AG04450 (cell line): ENCODE measurements around the gene MBD2. TPM values are rescaled to one million over a fixed set of nuclear protein-coding genes. Genes with fewer than 3 reads are reported as not detected.

Experiments
- CTCF ChIA-PET: fragments of 300-600, 350-600 bp; formaldehyde crosslinking; extraction: SDS; loops from one replicate; lab custom pipeline; 2022; ENCODE audit warnings: antibody characterized with exemption, inconsistent platforms; lab: Charles Lee
- POLR2A ChIA-PET: fragments of 350-600 bp; formaldehyde crosslinking; extraction: SDS; loops from one replicate; lab custom pipeline; 2021; ENCODE audit warnings: antibody characterized with exemption, inconsistent platforms; lab: Yijun Ruan, JAX
- DNase-seq: peaks from one replicate; pipeline ENCODE4 v3.0.0-alpha.2; 2011; ENCODE audit warnings: low read depth, low spot score
- H3K27ac ChIP-seq: one replicate; pipeline ENCODE4 v1.5.1; 2012; ENCODE audit warnings: low read depth, low read length, control low read depth
- H3K27me3 ChIP-seq: one replicate; pipeline ENCODE4 v1.6.0; 2012; ENCODE audit warnings: low read length; ENCODE audit not compliant: control insufficient read depth, insufficient read depth
- H3K4me3 ChIP-seq: 2 replicates; pipeline ENCODE4 v1.5.1; 2011; ENCODE audit warnings: mild to moderate bottlenecking, low read depth, low read length, control low read depth
- H3K9me3 ChIP-seq: 2 replicates; pipeline ENCODE4 v1.5.1; 2012; ENCODE audit warnings: low read length; ENCODE audit not compliant: control insufficient read depth, insufficient read depth
- polyA plus RNA-seq: library from polyadenylated mRNA; depleted of rRNA; stranded (reverse); fragments of >200 nt; gene quantifications from 2 replicates; pipeline ENCODE4 v1.2.3, GENCODE V29; 2011
- TF ChIP-seq, protein P1 (sequence below): IDR thresholded peaks from 2 replicates; pipeline ENCODE4 v1.5.1; 2011; ENCODE audit warnings: low read depth, low read length, control low read depth, inconsistent platforms

The MBD2 gene
- polyA plus RNA-seq, 1 experiment, result 30.6 TPM

- ChIA-PET POLR2A (no interaction called here), CTCF (no interaction called here)
- no peak overlapping the region for H3K4me3 ChIP-seq
- no peaks in the 10 kb centered on the region for H3K27me3 ChIP-seq
- TF ChIP-seq, protein P1, sequence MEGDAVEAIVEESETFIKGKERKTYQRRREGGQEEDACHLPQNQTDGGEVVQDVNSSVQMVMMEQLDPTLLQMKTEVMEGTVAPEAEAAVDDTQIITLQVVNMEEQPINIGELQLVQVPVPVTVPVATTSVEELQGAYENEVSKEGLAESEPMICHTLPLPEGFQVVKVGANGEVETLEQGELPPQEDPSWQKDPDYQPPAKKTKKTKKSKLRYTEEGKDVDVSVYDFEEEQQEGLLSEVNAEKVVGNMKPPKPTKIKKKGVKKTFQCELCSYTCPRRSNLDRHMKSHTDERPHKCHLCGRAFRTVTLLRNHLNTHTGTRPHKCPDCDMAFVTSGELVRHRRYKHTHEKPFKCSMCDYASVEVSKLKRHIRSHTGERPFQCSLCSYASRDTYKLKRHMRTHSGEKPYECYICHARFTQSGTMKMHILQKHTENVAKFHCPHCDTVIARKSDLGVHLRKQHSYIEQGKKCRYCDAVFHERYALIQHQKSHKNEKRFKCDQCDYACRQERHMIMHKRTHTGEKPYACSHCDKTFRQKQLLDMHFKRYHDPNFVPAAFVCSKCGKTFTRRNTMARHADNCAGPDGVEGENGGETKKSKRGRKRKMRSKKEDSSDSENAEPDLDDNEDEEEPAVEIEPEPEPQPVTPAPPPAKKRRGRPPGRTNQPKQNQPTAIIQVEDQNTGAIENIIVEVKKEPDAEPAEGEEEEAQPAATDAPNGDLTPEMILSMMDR, result no peak
- DNase-seq, result no peak
- H3K9me3 ChIP-seq, result no peaks in the 10 kb centered on the region; the same call in 1 of the 2 replicates
- no peak overlapping the region for H3K27ac ChIP-seq
These were observed 8.2 kb upstream of the MBD2 start for GRCh38 chr18:54232485-54233227.

DNA sequence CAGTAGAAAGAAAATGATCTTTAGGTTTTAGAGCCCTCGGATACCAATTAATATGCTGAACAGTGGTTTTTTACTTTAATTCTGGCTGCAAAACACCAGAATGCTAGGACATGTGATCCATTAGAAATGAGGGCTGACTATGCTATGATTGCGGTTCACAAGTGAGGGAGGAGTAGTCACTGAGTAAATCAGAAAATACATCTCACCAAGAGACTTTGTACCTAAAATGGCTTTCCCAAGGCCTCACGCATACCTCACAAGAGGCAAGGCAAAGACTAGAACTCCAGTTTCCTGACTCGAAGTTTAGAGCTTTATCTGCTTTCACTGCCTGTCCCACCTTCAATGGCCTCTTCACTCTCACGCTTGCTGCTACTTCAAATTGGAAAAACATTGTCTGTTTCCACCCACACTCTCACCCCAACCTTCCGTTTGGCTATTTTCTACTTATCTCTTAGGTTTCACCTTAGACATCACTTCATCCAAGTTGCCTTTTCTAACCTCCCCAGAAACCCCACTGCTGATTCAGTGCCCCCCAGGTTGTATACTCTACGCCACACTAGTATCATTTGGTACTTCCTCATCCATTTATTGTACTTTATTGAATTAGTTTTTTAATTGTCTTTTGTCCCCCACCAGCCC lies 5.1 kb upstream of the MBD2 start:
- TF ChIP-seq, protein P1, result no peak
- H3K27me3 ChIP-seq, result no peaks in the 10 kb centered on the region
- CTCF ChIA-PET, result no interaction called here
- no peak overlapping the region for H3K4me3 ChIP-seq
- POLR2A ChIA-PET, result no interaction called here
- no peak overlapping the region for H3K27ac ChIP-seq
- H3K9me3 ChIP-seq, result no peaks in the 10 kb centered on the region
- no peak for DNase-seq

- no peaks in the 10 kb centered on the region for H3K9me3 ChIP-seq
- no peak overlapping the region for H3K27ac ChIP-seq
- DNase-seq, result no peak
- H3K4me3 ChIP-seq, result no peak overlapping the region
- TF ChIP-seq, protein P1, result no peak
- CTCF ChIA-PET, result no interaction called here
- POLR2A ChIA-PET, result interaction anchor here (0.6 kb wide), 1 partner anchor 41 kb away, joined by 6 read pairs; the partner anchor contains the start of gene POLI
- H3K27me3 ChIP-seq, result no peaks in the 10 kb centered on the region
These were observed 3.9 kb upstream of the MBD2 start for GRCh38 chr18:54228364-54228763.

DNA sequence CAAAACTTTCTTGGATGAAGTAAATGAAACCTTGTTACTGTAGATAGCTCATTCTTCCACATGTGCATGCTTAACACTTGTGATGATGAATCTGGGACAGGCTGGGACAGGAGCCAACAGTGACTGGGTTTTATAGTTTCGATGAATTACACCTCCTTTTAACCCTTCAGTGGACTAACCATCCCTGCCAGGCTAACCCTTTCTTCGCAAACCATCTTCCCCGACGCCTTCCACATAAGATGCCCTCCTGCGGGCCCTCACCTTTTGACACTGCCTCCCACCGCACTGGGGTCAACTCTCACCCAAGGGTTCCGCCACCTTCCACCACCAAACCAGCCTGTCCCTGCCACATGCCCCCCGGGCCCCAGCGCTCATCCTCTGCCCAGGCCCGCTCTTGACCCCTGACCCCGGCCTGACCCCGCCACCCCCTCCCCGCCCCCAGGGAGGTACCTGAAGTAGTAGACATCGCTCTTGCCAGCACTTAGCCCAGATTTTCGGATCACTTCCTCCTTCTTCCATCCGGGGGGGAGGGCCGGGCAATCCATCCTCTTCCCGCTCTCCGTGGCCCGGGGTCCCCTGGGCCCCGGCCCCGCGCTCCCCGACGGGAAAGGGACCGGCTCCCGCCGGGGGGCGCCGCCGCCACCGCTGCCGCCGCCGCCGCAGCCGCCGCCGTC lies 764 bp downstream of the MBD2 start:
- Histone ChIP-seq H3K27me3 (no peaks in the 10 kb centered on the region), H3K9me3 (no peaks in the 10 kb centered on the region), H3K4me3 (peak overlapping the region; percentile 85), H3K27ac (peak overlapping the region; percentile 54)
- ChIA-PET POLR2A (interaction anchor here (1.0 kb wide), 1 partner anchor 46 kb away, joined by 4 read pairs; the partner anchor contains the start of gene POLI), CTCF (interaction anchor here (0.5 to 0.8 kb wide), 2 partner anchors 97 to 108 kb away, joined by 4 read pairs; no protein-coding TSS in a partner anchor)
- DNase-seq, result peak; percentile 80
- TF ChIP-seq, protein P1, result no peak
